ENCODE results near the gene CCIN.
A peak's percentile ranks its signal among the peaks of the same experiment; 100 is the strongest.

The CCIN gene

GRCh38 chr9:36163786-36164170 is 5.4 kb upstream of the CCIN start:
- TF ChIP-seq EZH2phosphoT487 (conservative IDR thresholded peaks at IDR 0.05; ENCODE audit: low read length), result no peak
- no peak for TF ChIP-seq CTCF (IDR thresholded peaks at IDR 0.05; ENCODE audit: insufficient read depth, low read length, poor library complexity, severe bottlenecking)
- Histone ChIP-seq H3K9me2 (replicated peaks; ENCODE audit: insufficient read depth, low read length) (no peaks in the 10 kb centered on the region), H3F3A (ENCODE audit: insufficient read depth) (no peaks in the 10 kb centered on the region), H3K79me2 (ENCODE audit: insufficient read depth, low read length) (no peaks in the 10 kb centered on the region), H3K9me3 (ENCODE audit: insufficient read depth, low read length) (no peaks in the 10 kb centered on the region), H3K27ac (ENCODE audit: low read depth, low read length) (no peak overlapping the region), H3K27me3 (ENCODE audit: low read length) (no peaks in the 10 kb centered on the region), H3K4me3 (ENCODE audit: insufficient read depth, low read length, poor library complexity, severe bottlenecking) (no peak overlapping the region), H4K20me1 (ENCODE audit: low read depth, low read length) (no peaks in the 10 kb centered on the region), H3K36me3 (ENCODE audit: low read length) (no peaks in the 10 kb centered on the region), H2AFZ (ENCODE audit: low read depth, low read length, severe bottlenecking) (no peak overlapping the region), H3K9ac (ENCODE audit: low read length) (no peak overlapping the region), H3K4me2 (ENCODE audit: low read depth, low read length, poor library complexity, severe bottlenecking) (no peak overlapping the region)

- H3K36me3 ChIP-seq (ENCODE audit: low read length), result no peaks in the 10 kb centered on the region
- H3K9ac ChIP-seq (ENCODE audit: low read length), result no peak overlapping the region
- TF ChIP-seq EZH2phosphoT487 (conservative IDR thresholded peaks at IDR 0.05; ENCODE audit: low read length), result no peak
- no peaks in the 10 kb centered on the region for H3F3A ChIP-seq (ENCODE audit: insufficient read depth)
- no peaks in the 10 kb centered on the region for H3K79me2 ChIP-seq (ENCODE audit: insufficient read depth, low read length)
- no peak overlapping the region for H3K27ac ChIP-seq (ENCODE audit: low read depth, low read length)
- no peak overlapping the region for H2AFZ ChIP-seq (ENCODE audit: low read depth, low read length, severe bottlenecking)
- no peaks in the 10 kb centered on the region for H4K20me1 ChIP-seq (ENCODE audit: low read depth, low read length)
- H3K9me3 ChIP-seq (ENCODE audit: insufficient read depth, low read length), result no peaks in the 10 kb centered on the region
- no peak overlapping the region for H3K4me3 ChIP-seq (ENCODE audit: insufficient read depth, low read length, poor library complexity, severe bottlenecking)
- no peak overlapping the region for H3K4me2 ChIP-seq (ENCODE audit: low read depth, low read length, poor library complexity, severe bottlenecking)
- no peaks in the 10 kb centered on the region for H3K27me3 ChIP-seq (ENCODE audit: low read length)
- H3K9me2 ChIP-seq (replicated peaks; ENCODE audit: insufficient read depth, low read length), result no peaks in the 10 kb centered on the region
These were observed 4.8 kb upstream of the CCIN start for GRCh38 chr9:36164372-36164771.

- TF ChIP-seq EZH2phosphoT487 (conservative IDR thresholded peaks at IDR 0.05; ENCODE audit: low read length) (no peak), CTCF (IDR thresholded peaks at IDR 0.05; ENCODE audit: insufficient read depth, low read length, poor library complexity, severe bottlenecking) (no peak)
- no peak overlapping the region for H3K9ac ChIP-seq (ENCODE audit: low read length)
- no peaks in the 10 kb centered on the region for H3K79me2 ChIP-seq (ENCODE audit: insufficient read depth, low read length)
- no peaks in the 10 kb centered on the region for H3K27me3 ChIP-seq (ENCODE audit: low read length)
- H3K9me2 ChIP-seq (replicated peaks; ENCODE audit: insufficient read depth, low read length), result no peaks in the 10 kb centered on the region
- no peaks in the 10 kb centered on the region for H3K36me3 ChIP-seq (ENCODE audit: low read length)
- no peak overlapping the region for H3K4me2 ChIP-seq (ENCODE audit: low read depth, low read length, poor library complexity, severe bottlenecking)
- H3K9me3 ChIP-seq (ENCODE audit: insufficient read depth, low read length), result no peaks in the 10 kb centered on the region
- H3K27ac ChIP-seq (ENCODE audit: low read depth, low read length), result no peak overlapping the region
- no peak overlapping the region for H2AFZ ChIP-seq (ENCODE audit: low read depth, low read length, severe bottlenecking)
- no peaks in the 10 kb centered on the region for H4K20me1 ChIP-seq (ENCODE audit: low read depth, low read length)
- H3F3A ChIP-seq (ENCODE audit: insufficient read depth), result no peaks in the 10 kb centered on the region
- H3K4me3 ChIP-seq (ENCODE audit: insufficient read depth, low read length, poor library complexity, severe bottlenecking), result no peak overlapping the region
These were observed 4.2 kb upstream of the CCIN start for GRCh38 chr9:36164989-36165388.

- H3K27me3 ChIP-seq (ENCODE audit: low read length), result no peaks in the 10 kb centered on the region
- H3K79me2 ChIP-seq (ENCODE audit: insufficient read depth, low read length), result no peaks in the 10 kb centered on the region
- TF ChIP-seq EZH2phosphoT487 (conservative IDR thresholded peaks at IDR 0.05; ENCODE audit: low read length) (no peak), CTCF (IDR thresholded peaks at IDR 0.05; ENCODE audit: insufficient read depth, low read length, poor library complexity, severe bottlenecking) (no peak)
- no peaks in the 10 kb centered on the region for H3K9me2 ChIP-seq (replicated peaks; ENCODE audit: insufficient read depth, low read length)
- H3K9me3 ChIP-seq (ENCODE audit: insufficient read depth, low read length), result no peaks in the 10 kb centered on the region
- peak overlapping the region; percentile 97 for H2AFZ ChIP-seq (ENCODE audit: low read depth, low read length, severe bottlenecking)
- no peaks in the 10 kb centered on the region for H3K36me3 ChIP-seq (ENCODE audit: low read length)
- peak overlapping the region; percentile 49; the same call in 1 of the 2 replicates for H3K9ac ChIP-seq (ENCODE audit: low read length)
- no peaks in the 10 kb centered on the region for H3F3A ChIP-seq (ENCODE audit: insufficient read depth)
- no peaks in the 10 kb centered on the region for H4K20me1 ChIP-seq (ENCODE audit: low read depth, low read length)
- no peak overlapping the region for H3K27ac ChIP-seq (ENCODE audit: low read depth, low read length)
- peak overlapping the region; percentile 63 for H3K4me3 ChIP-seq (ENCODE audit: insufficient read depth, low read length, poor library complexity, severe bottlenecking)
- H3K4me2 ChIP-seq (ENCODE audit: low read depth, low read length, poor library complexity, severe bottlenecking), result peak overlapping the region; percentile 65
These were observed 3.4 kb upstream of the CCIN start for GRCh38 chr9:36165826-36166167.
